Ascending aorta (tissue), 2 donors: ENCODE data around the gene PRKAG3. TPM values are rescaled to one million over a fixed set of nuclear protein-coding genes. Genes with fewer than 3 reads are reported as not detected.

Source experiments
- DNase-seq, 2 donors: peaks; one replicate each; pipeline ENCODE4 v3.0.0-alpha.2; 2019; ENCODE audit warnings: low spot score in 2 of 2
- H3K27ac ChIP-seq, 2 donors: fragments of 200-600 bp; sonication (generic); one replicate each; pipeline ENCODE4 v1.5.1; 2016 to 2017; ENCODE audit warnings: mild to moderate bottlenecking in 1 of 2
- H3K27me3 ChIP-seq: fragments of 200-600 bp; sonication (generic); one replicate; pipeline ENCODE4 v1.5.1; 2017
- H3K36me3 ChIP-seq, 2 donors: fragments of 200-600 bp; sonication (generic); one replicate each; pipeline ENCODE4 v1.5.1; 2016
- H3K4me1 ChIP-seq, 2 donors: fragments of 200-600 bp; sonication (generic); one replicate each; pipeline ENCODE4 v1.5.1; 2016 to 2017; ENCODE audit warnings: mild to moderate bottlenecking in 1 of 2
- H3K4me3 ChIP-seq, 2 donors: fragments of 200-600 bp; sonication (generic); one replicate each; pipeline ENCODE4 v1.5.1; 2016 to 2017; ENCODE audit warnings: mild to moderate bottlenecking in 1 of 2
- H3K9me3 ChIP-seq, 2 donors: fragments of 200-600 bp; sonication (generic); one replicate each; pipeline ENCODE4 v1.5.1; 2016
- intact Hi-C: fragments of 100-400 bp; cut with DNase I; formaldehyde crosslinking; loops from one replicate; pipeline ENCODE4 v1.15.1; 2023
- total RNA-seq: library from RNA; depleted of rRNA; stranded (reverse); fragments of >200 nt; gene quantifications from one replicate; pipeline ENCODE4 v1.1.0, GENCODE V29; 2016
- TF ChIP-seq, protein P1 (sequence below), 3 experiments: fragments of 200-600 bp in 2 of 3; fragments of 450-650 bp in 1 of 3; sonication (generic) in 2 of 3; IDR thresholded peaks; one replicate each; pipeline ENCODE4 v1.5.1; 2016 to 2019; ENCODE audit warnings: antibody characterized with exemption in 3 of 3, mild to moderate bottlenecking in 1 of 3, moderate library complexity in 1 of 3

PRKAG3 gene
- total RNA-seq, 1 donor from 2014 or later: not detected

DNA sequence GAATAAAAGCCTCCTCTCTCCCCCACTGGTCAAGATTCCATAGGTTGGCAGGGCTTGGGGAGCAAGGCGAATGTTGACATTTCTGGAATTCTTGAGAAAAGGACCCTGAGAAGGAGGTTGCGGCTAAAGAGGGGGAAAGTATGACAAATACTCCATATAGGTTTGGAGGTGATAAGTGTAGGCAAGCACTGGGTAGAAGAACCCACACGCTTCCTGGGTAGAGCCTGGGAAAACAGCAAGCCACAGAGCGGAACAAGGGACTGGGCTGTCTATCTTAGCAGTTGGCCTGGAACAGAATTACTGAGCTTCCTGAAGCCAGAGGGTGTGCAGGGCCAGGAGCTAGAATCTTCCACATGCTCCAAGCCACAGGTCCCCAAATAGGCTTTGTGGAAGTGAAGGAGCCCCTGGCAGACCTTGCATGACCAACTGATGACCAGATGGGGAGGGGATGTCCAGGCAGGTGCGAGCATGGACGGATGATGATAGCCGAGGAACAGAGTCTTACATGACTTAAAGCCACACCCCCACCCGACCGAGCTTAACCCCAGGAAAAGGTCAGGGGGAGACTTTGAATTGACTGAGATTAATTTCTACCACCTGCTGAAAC lies 9.9 kb downstream of the PRKAG3 start:
- DNase-seq: no peak
- TF ChIP-seq, protein P1, sequence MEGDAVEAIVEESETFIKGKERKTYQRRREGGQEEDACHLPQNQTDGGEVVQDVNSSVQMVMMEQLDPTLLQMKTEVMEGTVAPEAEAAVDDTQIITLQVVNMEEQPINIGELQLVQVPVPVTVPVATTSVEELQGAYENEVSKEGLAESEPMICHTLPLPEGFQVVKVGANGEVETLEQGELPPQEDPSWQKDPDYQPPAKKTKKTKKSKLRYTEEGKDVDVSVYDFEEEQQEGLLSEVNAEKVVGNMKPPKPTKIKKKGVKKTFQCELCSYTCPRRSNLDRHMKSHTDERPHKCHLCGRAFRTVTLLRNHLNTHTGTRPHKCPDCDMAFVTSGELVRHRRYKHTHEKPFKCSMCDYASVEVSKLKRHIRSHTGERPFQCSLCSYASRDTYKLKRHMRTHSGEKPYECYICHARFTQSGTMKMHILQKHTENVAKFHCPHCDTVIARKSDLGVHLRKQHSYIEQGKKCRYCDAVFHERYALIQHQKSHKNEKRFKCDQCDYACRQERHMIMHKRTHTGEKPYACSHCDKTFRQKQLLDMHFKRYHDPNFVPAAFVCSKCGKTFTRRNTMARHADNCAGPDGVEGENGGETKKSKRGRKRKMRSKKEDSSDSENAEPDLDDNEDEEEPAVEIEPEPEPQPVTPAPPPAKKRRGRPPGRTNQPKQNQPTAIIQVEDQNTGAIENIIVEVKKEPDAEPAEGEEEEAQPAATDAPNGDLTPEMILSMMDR (IDR thresholded peaks at IDR 0.05): no peak
- intact Hi-C loops: no loop called here
- no peaks in the 10 kb centered on the region for H3K27me3 ChIP-seq
- H3K27ac ChIP-seq: no peak overlapping the region
- H3K4me3 ChIP-seq: no peak overlapping the region
- H3K4me1 ChIP-seq: no peaks in the 10 kb centered on the region
- H3K36me3 ChIP-seq: peaks cover 21 to 31% of the 10 kb centered on the region in 2 donors
- no peaks in the 10 kb centered on the region for H3K9me3 ChIP-seq

DNA sequence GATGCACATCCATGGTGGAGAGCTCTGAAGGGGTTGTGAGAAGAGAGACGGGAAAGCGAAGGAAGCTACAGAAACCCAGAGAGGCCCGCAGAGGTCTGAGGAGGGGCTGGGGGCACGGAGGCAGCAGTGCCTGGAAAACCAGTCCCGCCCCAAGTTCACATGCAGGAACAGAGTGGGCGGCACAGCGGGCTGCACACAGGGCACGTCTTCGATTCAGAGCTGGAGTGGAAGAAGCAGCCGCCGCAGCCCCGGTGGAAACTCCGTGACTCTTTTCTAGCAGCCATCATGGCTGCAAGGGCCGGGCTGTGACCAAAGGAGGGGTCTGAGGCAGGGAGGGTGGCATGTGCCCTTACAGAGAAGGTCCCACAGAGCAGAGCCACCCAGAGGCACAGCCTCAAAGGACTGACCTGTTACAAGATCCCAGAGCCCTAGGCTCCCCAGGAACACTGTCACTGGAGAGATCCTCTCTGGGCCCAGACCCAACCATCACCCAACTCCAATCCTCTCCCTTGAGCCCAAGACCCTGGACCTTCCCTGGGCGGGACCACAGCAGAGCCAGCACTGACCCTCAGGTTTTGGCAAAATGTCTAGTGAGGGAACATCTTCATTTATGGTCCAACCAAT lies 10.7 kb downstream of the PRKAG3 start:
- no peaks in the 10 kb centered on the region for H3K27me3 ChIP-seq
- no peak overlapping the region for H3K4me3 ChIP-seq
- no peaks in the 10 kb centered on the region for H3K9me3 ChIP-seq
- H3K27ac ChIP-seq: no peak overlapping the region
- H3K36me3 ChIP-seq: peaks cover 23 to 40% of the 10 kb centered on the region in 2 donors
- intact Hi-C loops: no loop called here
- no peaks in the 10 kb centered on the region for H3K4me1 ChIP-seq
- TF ChIP-seq, protein P1 (IDR thresholded peaks at IDR 0.05): no peak
- DNase-seq: no peak

DNA sequence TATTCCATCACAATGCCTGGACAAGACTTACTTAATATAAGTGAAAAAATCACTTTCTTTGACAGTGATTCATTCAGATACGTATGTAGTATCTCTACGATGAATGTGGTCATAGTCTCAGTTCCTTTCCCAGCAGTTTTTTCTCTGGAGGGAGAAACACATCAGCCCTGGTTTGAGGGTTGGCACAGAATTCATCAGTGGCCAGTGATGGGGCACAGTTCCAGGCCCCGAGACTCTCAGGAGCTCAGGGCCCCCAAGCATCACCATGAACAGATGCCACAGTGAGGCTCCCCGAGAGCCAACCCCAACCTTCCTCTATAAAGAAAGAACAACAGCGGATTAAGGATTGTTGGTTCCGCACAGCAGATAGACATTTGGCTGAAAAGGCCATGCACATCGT lies 12.5 kb downstream of the PRKAG3 start:
- Histone ChIP-seq H3K9me3 (no peaks in the 10 kb centered on the region), H3K36me3 (peaks cover 41 to 58% of the 10 kb centered on the region in 2 donors), H3K27me3 (no peaks in the 10 kb centered on the region), H3K4me1 (no peaks in the 10 kb centered on the region), H3K27ac (no peak overlapping the region), H3K4me3 (no peak overlapping the region)
- DNase-seq: no peak
- TF ChIP-seq, protein P1 (IDR thresholded peaks at IDR 0.05): no peak
- intact Hi-C loops: no loop called here

DNA sequence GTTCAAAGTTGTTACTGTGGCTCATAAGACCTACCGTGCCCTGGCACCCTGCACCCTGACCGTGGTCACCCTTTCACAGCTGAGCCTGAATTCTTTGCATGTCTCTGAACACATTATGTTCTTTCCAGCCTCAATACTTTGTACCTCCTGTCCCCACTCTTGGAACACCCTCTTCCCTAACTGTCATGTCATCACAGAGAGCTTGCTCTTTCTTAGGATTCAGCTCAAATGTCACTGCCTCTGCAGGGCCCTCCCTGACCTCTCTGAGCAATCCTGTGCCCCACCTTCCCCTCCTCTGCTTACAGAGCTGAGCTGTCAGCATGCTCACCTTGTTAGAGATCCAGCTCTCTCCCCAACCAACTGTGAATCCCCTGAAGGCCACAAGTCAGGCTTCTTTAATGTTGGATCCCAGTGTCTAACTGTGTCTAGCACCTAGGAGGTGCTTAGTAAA lies 15.0 kb downstream of the PRKAG3 start:
- H3K27me3 ChIP-seq: no peaks in the 10 kb centered on the region
- H3K36me3 ChIP-seq: peaks cover 63 to 79% of the 10 kb centered on the region in 2 donors
- intact Hi-C loops: no loop called here
- no peak overlapping the region for H3K4me3 ChIP-seq
- TF ChIP-seq, protein P1 (IDR thresholded peaks at IDR 0.05): no peak
- H3K9me3 ChIP-seq: no peaks in the 10 kb centered on the region
- no peak overlapping the region for H3K27ac ChIP-seq
- no peak for DNase-seq
- no peaks in the 10 kb centered on the region for H3K4me1 ChIP-seq

DNA sequence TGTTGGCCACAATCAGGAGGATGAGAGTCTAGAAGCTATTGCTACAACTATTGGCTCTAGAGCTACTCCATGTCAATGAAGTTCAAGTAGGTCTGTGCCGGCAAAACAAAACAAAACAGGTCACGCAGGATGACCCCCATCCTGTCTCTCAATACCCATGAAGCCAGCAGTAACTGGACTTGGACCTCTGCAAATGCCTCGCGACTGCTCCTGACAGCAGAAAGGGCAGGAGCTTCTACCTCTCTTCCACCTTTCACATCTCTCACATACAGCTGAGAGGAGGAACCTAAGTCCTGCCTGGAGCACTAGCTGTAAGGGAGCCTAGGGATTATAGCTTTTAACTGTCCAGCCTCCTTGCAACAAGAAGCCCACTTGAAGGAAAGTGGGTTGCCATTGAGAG lies 16.0 kb downstream of the PRKAG3 start:
- H3K36me3 ChIP-seq: peaks cover 63 to 72% of the 10 kb centered on the region in 2 donors
- H3K4me3 ChIP-seq: no peak overlapping the region
- TF ChIP-seq, protein P1 (IDR thresholded peaks at IDR 0.05): no peak
- H3K27me3 ChIP-seq: no peaks in the 10 kb centered on the region
- intact Hi-C loops: no loop called here
- no peak for DNase-seq
- no peak overlapping the region for H3K27ac ChIP-seq
- H3K9me3 ChIP-seq: no peaks in the 10 kb centered on the region
- no peaks in the 10 kb centered on the region for H3K4me1 ChIP-seq
